ENCODE measurements around the gene CYLC2. TPM values are rescaled to one million over a fixed set of nuclear protein-coding genes. Genes with fewer than 3 reads are reported as not detected.

Gene CYLC2
- total RNA-seq (2014; rRNA removed; shearing (Covaris generic)), result not detected in 2 replicates
- not detected in 2 replicates for polyA plus RNA-seq (2015; cell fraction: cytosol; rRNA removed)
- polyA plus RNA-seq (2015; cell fraction: nucleus; rRNA removed), result not detected in 2 replicates

DNA sequence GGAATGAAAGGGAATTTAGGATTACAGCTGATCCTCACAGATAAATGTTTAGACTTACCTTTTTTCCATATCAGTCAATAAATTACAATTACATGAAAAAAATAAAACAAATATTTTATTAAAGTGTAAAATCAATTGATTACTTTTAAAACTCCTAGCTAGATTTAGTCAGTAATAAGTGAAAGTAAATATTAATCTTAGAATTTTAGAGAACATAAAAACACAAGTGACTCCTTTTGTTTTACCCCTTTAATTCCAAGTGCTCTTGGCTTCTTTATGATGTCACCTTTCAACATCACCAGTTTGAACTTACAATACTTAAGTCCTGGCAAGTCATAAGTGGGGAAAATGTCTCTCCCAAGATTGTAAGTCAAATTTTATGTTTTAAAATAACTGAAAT lies at the start of gene CYLC2:
TSS of gene CYLC2 (plus strand) at position 301 of the 400 bp plus-strand sequence. CDS start at position 349, 48 bp downstream.
- DNase-seq (ENCODE audit: low read depth, low spot score), result no peak
- in situ Hi-C loops (cut with HindIII; ENCODE audit: low pct_unique_long_range_greater_than_20kb, low sequenced_read_pairs), result no loop called here

GRCh38 chr9:102950346-102950745 lies 44.8 kb upstream of the CYLC2 start:
- in situ Hi-C loops (cut with HindIII; ENCODE audit: low pct_unique_long_range_greater_than_20kb, low sequenced_read_pairs), result no loop called here
- DNase-seq (ENCODE audit: low read depth, low spot score), result no peak

DNA sequence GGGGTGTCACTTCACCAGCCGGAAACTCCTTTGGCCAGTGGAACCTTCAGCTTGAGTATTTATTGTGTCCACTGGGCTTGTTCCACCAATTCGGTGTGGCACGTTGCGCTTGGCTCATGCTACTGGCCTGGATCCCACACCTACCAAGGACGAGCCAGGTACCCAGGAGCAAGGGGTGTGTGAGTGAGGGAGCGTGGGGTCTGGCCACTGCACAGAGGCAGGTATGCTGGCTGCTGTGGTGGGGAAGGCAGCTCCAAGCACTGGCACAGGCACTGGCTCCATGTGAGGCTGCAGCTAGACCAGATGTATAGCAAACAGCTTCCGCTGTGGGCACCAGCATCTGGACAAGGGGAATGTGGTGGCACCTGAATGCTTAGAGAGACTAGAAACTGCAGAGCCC lies 28.1 kb upstream of the CYLC2 start:
- DNase-seq (ENCODE audit: low read depth, low spot score), result no peak
- in situ Hi-C loops (cut with HindIII; ENCODE audit: low pct_unique_long_range_greater_than_20kb, low sequenced_read_pairs), result no loop called here

DNA sequence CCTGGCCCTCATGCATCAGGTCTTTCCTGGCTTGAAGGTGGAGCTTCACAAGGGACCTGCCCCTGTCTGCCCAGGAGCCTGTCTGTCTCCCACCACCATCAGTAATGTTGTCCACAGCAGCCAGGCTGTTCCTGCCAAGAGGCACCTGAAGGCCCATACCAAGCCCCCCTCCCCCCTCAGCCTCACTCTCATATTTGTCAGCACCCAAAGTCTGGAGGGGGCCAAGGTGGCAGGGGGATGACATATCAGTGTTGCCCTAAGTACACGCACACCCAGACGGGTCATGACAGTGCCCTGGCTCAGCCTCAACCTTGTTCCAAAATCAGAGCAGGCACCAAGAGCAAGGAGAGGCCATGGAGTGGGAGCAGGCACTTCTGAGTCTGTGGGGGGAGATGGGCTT lies 27.2 kb upstream of the CYLC2 start:
- no peak for DNase-seq (ENCODE audit: low read depth, low spot score)
- in situ Hi-C loops (cut with HindIII; ENCODE audit: low pct_unique_long_range_greater_than_20kb, low sequenced_read_pairs), result no loop called here

DNA sequence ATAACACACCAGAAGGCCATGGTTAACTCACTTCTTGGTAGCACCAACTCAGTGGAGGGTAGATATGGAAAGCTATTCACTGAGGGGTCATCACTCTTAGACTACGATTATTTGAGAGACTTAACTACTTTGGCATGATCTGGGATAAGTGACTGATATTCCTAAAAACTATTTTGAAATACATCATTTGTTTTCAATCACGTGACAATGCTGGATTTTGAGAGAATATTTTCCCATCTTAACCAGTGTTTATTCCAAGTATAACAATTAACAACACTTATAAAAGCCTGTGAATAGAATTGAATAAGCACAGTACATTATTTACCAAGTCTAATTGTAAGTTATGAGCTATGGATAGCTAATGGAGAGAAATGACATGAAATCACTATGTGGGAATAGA lies 22.4 kb upstream of the CYLC2 start:
- no peak for DNase-seq (ENCODE audit: low read depth, low spot score)
- in situ Hi-C loops (cut with HindIII; ENCODE audit: low pct_unique_long_range_greater_than_20kb, low sequenced_read_pairs), result no loop called here

DNA sequence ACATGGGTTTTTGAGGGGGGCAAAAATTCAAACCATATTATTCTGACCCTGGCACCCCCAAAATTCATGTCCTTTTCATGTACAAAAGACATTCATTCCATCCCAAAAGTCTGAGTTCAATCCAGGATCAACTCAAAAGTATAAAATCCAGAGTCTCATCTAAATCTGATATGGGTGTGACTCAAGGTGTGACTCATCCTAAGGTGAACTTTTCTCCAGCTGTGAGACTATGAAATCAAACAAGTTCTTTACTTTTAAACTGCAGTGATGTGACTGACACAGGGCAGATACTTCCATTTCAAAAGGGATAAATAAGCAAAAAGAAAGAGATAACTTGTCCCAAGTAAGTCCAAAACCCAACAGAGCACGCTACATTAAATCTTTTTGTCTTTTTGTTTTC lies 20.6 kb upstream of the CYLC2 start:
- in situ Hi-C loops (cut with HindIII; ENCODE audit: low pct_unique_long_range_greater_than_20kb, low sequenced_read_pairs), result no loop called here
- no peak for DNase-seq (ENCODE audit: low read depth, low spot score)

DNA sequence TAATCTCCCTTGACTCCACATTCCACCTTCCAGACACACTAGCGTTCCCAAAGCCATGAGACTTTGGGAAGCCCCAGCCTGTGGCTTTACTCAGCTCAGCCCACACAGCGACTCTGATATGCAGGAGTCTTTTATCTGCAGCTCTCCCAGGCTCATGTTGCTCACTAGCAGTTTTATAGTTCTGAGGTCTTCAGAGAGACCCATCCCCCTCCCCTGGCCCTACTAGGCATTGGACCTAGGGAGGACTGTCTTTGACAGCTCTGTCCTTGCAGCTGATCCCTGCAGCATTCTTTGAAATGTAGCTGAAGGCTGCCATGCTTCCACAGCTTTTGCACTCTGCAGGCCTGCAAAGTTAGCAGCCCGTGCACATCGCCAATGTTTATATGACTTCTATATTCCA lies 19.9 kb upstream of the CYLC2 start:
- no peak for DNase-seq (ENCODE audit: low read depth, low spot score)
- in situ Hi-C loops (cut with HindIII; ENCODE audit: low pct_unique_long_range_greater_than_20kb, low sequenced_read_pairs), result no loop called here

GRCh38 chr9:102985162-102985895 lies 9.8 kb upstream of the CYLC2 start:
- DNase-seq (ENCODE audit: low read depth, low spot score), result no peak
- in situ Hi-C loops (cut with HindIII; ENCODE audit: low pct_unique_long_range_greater_than_20kb, low sequenced_read_pairs), result no loop called here

- in situ Hi-C loops (cut with HindIII; ENCODE audit: low pct_unique_long_range_greater_than_20kb, low sequenced_read_pairs), result no loop called here
- DNase-seq (ENCODE audit: low read depth, low spot score), result no peak
Observed at GRCh38 chr9:102986425-102986824, 8.7 kb upstream of the CYLC2 start.

GRCh38 chr9:103003689-103004088 lies 8.6 kb downstream of the CYLC2 start:
- DNase-seq (ENCODE audit: low read depth, low spot score), result no peak
- in situ Hi-C loops (cut with HindIII; ENCODE audit: low pct_unique_long_range_greater_than_20kb, low sequenced_read_pairs), result no loop called here

- DNase-seq (ENCODE audit: low read depth, low spot score), result no peak
- in situ Hi-C loops (cut with HindIII; ENCODE audit: low pct_unique_long_range_greater_than_20kb, low sequenced_read_pairs), result no loop called here
Observed at GRCh38 chr9:103014242-103014641, 19.1 kb downstream of the CYLC2 start.

- in situ Hi-C loops (cut with HindIII; ENCODE audit: low pct_unique_long_range_greater_than_20kb, low sequenced_read_pairs), result no loop called here
- DNase-seq (ENCODE audit: low read depth, low spot score), result no peak
Observed at GRCh38 chr9:103025796-103026195, 30.7 kb downstream of the CYLC2 start.

DNA sequence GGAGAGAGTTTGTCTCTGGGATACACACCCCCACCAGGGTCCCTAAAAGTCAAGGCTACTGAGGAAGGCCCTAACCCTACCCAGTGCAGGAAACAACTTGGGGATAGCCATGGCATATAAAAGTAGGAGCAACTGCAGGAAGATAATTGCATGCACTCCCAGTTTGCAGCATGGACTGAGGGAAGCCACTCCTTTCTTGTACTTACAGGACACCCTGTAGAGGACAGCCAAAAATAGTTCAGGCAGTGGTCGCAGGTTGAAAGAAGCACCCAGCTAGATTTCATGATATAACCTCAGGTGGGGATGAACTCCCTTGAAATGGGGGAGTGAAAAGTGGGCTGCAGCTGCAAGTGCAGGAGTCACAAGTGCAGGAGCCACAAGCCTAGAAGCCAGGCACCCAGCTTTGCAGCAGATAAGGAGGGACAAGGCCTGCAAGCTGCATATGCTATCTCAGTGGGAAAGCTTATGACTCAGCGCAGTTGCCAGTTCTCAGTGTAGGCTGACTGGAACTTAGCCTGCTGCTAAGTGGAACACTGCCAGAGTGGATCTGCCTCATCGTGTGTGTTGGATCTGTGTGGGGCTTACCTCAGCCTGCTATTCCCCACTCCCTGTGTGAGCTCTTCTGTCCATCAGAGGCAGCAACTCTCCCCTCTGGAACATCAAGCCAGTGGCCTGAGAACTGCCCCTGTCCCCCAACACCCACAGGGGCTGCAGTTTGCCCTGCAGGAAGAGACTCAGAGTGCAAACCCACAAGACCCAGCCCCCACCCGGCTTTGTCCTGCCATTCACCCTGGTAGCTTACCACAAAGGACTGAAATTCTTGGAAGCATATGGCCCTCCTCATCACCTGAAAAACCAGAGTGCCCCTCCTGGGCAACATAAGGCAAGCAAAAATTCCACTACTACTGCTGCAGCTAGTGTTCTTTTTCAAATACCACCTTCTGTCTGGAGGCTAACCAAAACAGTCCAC lies 42.7 kb downstream of the CYLC2 start:
- DNase-seq (ENCODE audit: low read depth, low spot score), result no peak
- in situ Hi-C loops (cut with HindIII; ENCODE audit: low pct_unique_long_range_greater_than_20kb, low sequenced_read_pairs), result no loop called here

DNA sequence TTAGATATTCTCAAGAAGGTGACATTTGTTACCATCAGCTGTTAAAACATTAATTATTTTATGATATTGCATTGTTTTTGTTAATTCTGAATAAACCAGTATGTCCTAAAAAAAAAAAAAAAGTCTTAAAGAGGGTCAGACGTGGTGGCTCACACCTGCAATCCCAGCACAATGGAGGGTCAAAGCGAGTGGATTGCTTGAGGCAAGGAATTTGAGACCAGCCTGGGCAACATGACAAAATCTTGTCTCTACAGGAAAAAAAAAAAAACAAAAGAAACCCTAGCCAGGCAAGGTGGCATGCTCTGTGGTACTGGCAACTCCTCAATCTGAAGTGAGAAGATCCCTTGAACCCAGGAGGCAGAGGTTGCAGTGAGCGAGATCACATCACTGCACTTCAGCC lies 46.8 kb downstream of the CYLC2 start:
- in situ Hi-C loops (cut with HindIII; ENCODE audit: low pct_unique_long_range_greater_than_20kb, low sequenced_read_pairs), result no loop called here
- no peak for DNase-seq (ENCODE audit: low read depth, low spot score)

Small RNA genes lying within 50 kb of the gene (small RNA-seq; reads per million reads assigned to genes)
- 0 reads per million in 2 experiments for gene AL589823.1
